GM18519 (cell line): ENCODE measurements around the gene TXNRD2.
"Not testable (repeated sequence)": the region's sequence is repeated elsewhere in the genome, so short reads cannot be mapped to it uniquely, and the experiment has no call there.

ENCODE experiments used
- ATAC-seq: cut with Tn5 transposase; IDR thresholded peaks from one replicate; pipeline ENCODE4 v1.9.1; 2021; ENCODE audit warnings: mild to moderate bottlenecking, moderate library complexity; ENCODE audit not compliant: unreplicated experiment, low FRiP score

Gene TXNRD2

DNA sequence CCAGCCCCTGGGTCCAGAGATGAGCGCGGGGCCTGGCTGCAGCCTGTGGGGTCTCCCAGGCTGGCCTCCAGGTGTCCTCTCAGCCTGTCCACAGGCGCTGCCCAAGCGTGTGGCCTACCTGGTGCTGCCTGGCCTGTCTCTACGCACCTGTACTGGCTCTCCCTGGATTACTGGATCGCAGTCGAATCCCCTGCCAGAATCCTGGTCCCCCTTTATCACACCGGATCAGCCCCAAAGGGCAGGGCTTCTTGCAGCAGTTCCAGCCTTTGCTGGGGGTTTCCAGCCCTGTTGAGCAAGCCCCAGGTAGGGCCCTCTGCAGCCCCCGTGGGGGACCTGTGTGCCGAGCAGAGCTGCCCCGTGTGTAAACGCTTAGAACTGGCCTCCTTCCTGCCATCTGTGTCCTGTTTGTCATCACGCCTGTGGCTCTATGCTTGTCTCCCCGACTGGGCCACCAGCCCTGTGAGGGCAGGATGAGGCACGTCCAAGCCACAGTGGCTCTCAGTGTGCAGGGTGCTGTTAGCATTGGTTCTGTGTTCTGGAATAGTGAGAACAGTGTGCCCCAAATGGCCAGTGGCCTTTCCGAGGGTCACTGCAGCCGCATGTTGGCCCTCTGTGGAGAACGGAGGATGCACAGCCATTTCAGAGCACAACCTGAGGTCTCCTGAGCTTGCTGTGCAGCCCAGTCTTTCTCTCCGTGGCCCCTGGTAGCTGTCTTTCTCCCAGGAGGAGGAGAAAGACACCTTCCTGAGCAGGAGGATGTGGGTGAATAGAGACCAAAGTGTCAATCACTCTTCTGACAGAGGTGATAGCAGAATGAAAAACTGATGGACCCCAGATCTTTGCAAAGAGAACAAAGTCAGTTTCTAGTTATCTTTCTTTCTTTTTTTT lies 13.9 kb upstream of the TXNRD2 start:
- no peak for ATAC-seq

DNA sequence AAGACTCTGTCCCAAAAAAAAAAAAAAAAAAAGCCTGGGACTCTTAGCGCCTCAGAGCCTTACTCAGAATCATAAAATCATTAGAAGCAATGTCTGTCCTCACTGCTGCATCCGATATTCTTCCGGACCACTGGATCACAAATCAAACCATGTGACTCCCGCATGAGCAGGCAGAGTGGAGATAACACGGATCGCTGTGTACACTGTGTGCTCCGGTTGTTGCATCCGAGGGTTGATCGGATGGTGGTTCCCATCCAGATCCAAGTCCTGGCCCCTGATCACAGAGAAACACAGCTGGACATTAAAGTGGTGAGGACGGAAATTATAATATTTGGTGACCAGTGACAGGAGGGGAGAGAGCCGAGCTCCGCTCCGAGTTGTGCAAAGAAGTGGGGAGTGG lies 9.7 kb upstream of the TXNRD2 start:
- ATAC-seq: no peak

DNA sequence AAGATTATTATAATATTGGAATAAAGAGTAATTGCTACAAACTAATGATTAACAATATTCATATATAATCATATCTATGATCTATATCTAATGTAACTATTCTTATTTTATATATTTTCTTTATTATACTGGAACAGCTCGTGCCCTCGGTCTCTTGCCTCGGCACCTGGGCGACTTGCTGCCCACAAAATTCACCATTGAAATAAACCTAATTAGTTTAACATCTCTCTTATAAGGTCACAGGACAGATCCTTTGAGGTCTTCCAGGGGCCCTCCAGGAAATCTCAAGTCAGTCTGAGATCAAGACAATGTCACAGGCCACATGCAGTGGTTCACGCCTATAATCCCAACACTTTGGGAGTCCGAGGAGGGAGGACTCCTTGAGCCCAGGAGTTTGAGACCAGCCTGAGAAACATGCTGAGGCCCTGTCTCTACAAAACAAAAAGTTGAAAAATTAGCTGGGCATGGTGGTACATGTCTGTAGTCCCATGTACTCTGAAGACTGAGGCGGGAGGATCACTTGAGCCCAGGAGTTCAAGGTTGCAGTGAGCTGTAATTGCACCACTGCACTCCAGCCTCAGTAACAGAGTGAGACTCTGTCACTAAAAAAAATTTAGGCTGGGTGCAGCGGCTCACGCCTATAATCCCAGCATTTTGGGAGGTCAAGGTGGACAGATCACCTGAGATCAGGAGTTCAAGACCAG lies 6.6 kb upstream of the TXNRD2 start:
- ATAC-seq: no peak

DNA sequence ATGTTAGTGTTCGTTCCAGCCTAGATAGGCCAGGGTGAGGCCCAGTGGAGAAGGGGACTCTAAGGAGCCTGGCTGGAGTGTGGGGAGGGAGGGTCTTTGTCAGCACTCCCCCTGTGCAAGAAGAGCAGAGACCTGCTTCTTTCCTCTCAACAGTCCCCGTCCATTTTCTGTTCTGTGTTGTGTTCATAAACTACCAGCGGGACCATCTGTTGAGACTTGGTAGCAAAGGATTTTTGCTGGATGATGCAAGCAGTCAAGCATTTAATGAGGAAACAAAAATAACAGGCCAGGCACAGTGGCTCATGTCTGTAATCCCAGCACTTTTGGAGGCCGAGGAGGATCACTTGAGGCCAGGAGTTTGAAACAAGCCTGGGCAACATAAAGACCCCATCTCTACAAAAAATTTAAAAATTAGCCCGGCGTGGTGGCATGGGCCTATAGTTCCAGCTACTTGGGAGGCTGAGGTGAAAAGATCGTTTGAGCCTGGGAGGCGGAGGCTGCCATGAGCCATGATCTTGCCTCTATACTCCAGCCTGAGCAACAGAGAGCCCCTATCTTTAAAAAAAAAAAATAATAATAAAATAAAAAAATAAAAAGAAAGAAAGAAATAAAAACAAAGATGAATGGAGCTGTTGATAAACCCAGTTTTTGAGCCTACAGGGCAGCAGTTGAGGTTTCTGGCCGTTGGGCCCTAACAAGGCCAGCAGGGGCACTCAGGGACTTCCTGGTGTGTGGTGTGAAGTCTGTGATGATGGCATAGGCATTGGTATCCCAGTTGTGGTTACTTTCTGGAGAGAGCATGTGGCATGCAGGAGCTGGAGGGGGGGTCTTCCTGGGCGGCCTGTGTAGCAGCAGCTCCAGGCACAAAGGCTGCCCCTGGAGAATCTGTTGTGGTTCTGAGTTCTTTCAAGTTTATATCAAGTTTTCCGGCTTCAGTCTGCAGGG lies 1.7 kb upstream of the TXNRD2 start:
- no peak for ATAC-seq

DNA sequence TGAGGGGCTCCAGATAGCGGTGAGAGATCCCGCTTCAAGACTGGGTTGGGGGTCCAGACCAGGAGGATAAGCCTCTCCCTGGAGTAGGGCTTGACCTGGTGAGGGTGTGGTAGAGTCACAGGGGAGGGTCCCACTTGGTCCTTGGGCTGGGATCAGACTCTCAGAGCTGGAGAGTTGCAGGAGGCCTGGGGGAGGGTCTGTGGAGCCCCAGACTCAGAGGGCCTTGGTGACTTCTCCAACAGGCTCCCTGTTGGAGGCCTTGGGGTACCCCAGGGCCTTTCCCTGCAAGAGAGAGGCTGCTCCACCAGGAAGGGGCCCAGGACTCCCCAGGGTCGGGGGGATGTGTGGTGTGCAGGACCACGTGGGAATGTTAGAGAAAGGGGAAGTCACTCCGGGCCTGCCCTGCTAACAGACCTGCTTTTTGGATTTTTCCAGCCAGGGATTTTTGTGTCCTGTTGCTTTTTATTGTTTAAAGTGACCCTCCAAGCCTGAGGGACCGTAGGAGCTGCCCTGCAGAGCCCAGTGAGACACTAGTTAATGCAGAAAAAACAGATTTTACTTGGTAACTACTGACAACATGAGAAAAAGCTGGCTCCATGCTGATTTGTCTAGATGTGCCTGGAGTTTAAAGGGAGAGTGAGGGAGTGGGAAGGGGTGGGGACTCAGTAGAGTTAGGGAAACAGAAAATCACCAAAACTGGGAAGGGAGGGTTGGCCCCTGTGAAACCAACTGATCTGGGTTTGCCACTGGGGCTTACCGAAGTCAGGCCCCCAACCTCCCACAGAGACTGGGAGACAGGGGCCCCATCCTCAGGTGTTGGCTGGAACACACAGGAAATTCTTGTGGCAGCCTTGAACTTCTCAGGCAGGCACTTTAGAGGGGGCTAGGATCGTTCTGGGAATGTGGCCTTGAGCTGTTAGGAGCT lies 801 bp upstream of the TXNRD2 start:
- ATAC-seq: no peak

DNA sequence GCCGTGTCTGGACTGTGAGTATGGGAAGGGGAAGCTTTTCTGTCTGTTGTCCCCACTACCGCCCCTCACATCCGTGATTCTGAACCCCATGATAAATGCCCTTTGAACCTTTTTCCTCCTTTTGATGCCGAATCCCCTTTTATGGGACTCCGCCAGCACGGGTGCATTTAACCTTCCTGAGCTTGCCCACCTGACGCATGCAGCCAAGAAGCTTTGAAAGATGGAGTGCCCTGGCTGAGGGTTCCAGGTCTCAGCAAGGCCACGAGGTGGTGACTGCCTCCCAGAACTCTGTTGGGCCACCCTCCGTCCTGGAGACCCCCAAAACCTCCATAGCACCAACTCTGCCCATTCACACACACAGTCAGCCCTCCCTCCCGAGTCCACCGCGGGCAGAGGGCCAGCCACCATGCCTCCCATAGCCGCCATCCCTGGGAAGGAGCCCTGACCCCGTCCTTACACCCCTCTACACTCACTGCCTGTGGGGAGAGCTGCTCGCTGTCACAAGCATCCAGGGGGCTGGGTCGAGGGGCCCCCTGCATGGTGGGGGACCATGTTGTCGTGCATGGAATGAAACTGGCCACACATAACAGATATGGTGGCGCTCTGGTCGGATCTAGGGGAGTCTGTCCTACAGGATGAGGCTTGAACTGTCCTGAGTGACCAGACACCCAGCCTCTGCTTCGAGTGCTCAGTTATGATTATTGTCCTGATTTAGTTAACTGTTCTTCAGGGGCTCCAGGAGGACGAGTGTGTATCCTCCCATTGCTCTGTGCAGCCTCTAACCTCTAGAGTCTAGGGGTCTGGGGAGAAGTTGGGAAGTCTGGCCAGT lies 868 bp downstream of the TXNRD2 start:
- ATAC-seq: no peak

DNA sequence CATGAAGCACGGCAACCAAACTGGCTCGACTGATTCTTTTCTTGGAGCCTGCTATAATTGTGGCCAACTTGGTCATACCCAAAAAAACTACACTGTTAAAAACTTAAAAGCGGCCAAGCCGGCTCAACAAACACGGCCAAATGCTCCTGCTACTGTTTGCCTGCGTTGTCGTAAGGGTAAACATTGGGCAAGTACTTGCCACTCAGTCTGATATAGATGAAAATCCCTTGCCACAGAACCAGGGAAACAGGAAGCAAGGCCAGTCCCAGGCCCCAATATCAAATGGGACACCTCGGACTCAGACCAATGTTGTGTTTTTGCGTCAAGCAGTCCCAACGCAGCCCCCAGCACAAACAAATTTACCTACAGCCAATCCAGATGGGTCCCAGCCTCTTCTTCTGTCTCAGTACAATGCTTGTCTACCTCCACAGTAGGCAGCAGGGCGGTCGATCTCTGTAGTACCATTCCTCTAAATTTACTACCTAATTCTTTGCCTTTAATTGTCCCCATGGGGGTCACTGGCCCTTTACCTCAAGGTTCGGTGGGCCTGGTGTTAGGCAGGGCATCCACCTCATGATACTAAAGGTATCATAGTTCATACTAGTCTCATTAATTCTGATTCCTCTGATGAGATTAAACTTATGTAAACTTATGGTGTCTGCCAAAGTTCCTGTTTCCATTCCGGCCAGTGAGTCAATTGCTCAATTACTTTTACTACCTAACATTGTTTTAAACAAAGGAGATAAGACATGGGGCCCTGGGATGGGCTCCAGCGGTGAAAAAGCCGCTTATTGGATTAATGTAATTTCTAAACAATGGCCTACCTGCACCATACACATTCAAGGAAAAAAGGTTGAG lies 3.8 kb downstream of the TXNRD2 start:
- no peak for ATAC-seq

DNA sequence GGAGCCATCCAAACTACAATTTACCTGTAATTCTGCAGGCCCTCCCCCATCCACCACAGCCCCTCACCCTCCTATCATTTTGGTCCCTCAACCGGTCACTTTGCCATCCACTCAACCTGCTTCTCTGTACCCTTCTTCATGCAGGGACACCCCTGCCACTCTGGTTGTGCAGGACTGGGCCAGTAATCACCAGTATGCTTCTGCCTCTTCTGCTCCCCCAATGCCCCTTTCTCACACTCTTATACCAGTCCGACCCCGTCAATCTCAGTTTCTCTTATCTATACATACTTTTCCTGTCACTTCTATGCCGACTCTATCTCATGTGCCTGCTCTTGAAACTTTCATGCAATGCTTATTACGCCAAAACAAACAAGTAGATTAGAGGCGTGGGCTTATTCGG lies 5.1 kb downstream of the TXNRD2 start:
- no peak for ATAC-seq

DNA sequence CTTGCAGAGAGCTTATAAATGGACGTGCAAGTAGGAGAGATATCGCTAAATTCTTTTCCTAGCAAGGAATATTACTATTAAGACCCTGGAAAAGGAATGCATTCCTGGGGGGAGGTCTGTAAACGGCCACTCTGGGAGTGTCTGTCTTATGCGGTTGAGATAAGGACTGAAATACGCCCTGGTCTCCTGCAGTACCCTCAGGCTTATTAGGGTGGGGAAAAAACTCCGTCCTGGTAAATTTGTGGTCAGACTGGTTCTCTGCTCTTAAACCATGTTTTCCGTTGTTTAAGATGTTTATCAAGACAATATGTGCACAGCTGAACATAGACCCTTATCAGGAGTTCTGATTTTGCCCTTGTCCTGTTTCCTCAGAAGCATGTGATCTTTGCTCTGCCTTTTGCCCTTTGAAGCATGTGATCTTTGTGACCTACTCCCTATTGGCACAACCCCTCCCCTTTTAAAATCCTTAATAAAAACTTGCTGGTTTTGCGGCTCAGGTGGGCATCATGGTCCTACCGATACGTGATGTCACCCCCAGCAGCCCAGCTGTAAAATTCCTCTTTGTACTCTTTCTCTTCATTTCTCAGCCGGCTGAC lies 6.4 kb downstream of the TXNRD2 start:
- not testable (repeated sequence) for ATAC-seq

DNA sequence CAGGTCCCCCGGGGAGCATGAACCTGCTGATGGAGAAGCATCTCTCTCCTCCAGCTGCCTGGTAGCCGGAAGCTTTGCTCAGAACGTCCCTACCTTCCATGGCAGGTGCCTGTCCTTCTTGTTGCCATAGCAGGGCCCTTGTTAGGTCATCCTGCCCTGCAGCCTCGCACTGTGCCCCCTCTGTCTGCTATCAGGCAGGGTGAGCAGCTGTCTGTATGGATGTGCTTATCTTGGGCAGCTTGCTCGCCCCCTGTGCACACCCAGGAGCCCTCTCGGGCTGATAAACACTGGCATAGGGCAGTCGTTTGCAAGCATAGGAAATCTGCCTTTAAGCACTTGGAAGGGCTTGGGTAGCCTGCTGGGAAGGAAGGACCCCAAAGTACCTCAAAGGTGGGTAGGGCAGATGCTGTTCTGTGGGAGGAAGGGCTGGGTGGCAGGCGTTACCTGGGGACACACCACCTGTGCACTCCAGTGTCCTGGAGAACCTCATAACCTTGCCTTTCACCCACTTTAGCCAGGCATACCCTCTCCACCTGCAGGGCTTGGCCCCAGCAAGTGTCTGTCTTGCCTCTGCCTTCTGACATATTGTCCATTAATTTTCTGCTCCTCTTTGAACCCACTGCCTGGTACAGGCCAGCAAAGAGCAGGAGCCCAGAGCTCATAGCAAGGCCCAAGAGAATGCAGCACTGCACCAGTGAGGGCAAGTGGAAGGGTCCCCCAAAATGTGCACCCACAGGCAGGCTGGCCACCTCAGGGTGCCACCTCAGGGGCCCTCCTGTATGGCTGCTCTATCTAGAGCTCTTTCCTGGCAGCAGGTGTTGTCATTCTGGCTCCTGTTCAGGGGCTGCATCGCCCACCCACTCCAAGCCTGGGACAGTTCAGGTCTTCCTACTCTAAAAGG lies 8.0 kb downstream of the TXNRD2 start:
- no peak for ATAC-seq

DNA sequence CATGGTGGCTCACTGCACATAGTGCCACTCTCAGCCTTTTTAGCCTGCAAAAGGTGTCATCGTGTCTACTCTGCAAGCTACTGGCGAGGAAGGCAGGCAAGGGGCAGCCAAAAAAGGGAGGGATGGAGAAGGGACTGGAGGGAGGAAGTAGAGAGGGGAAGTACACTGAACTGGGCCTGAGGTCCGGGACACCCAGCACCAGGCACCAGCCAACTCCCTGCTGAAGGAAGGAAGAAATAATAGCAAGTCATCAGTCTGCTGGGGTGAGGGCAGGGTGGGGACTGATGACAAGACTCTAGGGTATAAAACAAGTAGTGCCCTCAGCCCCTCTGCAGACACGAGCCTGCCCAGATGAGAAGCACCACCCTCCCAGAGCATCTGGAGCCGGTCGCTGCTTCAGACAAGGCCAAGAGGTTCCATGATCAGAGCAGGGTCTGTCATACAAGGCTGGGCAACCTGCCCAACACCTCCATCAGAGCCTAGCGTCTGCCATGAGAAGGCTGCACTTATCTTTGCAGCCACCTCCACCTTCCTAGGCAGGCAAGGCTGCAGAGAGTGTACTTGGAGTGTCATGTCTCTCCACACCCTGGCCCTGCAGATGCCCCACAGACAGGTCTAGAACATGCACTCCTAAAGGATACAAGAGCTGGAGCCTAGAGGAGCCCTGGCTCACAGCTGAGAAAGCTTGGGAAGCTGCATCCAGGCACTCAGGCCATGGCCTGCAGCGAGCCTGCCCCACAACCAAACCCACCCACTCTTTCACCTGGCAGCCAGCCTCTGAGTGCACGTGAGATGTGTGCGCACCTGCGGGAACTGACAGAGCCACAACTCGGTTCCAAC lies 9.0 kb downstream of the TXNRD2 start:
- ATAC-seq: no peak

DNA sequence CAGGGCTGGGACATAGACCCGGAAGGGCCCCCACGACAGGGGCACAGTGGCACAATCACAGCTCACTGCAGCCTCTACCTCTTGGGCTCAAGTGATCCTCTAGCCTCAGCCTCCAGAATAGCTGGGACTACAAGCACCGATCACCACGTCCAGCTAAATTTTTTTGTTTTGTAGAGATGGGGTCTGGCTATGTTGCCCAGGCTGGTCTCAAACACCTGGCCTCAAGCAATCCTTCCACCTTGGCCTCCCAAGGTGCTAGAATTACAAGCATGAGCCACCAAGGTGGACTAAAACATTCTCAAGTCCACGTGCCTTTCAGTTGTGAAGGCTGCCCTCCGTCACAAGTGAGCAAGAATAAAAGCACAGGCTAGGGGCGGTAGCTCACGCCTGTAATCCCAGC lies 10.1 kb downstream of the TXNRD2 start:
- no peak for ATAC-seq

DNA sequence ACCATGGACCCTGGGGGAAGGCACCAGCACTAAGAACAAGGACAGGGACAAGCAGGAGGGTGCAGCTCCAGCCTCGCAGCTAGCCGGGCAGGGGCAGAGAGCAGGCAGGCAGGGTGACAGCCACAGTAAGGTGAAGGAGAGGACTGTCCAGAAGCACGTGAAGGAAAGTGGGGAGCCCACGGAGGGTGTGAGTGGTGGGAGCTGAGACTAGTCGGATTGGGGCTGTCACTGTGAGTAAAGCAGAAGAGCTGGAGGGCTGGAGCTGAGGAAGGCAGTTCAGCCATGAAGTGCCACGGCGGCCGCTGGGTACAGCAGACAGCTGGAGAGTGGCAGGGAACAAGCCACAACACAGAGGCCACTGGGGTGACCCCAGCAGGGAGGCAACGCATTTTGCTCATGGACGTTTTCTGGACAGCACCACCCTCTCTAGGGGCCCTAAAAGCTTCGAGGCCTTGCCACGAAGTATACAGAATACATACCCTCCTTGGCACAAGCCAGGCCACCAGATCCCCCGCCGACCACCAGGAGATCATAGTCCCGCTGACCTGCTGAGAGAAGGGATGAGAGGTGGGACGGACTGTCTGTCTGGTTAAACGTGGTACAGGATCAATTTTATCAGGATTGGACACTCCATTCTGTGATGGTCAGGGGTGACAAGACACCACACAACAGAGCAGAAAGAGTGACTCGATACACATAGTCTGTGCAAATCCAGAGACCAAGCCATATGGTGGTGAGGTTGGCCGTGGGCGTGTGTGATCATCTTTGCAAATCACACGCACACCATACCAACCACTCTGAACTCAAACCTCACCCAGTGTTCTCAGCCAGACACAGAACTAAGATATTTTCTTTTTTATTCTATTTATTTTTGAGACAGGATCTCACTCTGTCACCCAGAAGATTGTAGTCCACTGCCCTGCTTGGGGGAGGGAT lies 10.8 kb downstream of the TXNRD2 start:
- no peak for ATAC-seq
